SHP77 treated with DMSO at 0.1 percent for 48 hours (cell line): ENCODE data around the gene SH3BP5L.

Experiments
- DNase-seq: peaks from one replicate; lab custom pipeline; 2025; lab: John Stamatoyannopoulos, UW

SH3BP5L gene

DNA sequence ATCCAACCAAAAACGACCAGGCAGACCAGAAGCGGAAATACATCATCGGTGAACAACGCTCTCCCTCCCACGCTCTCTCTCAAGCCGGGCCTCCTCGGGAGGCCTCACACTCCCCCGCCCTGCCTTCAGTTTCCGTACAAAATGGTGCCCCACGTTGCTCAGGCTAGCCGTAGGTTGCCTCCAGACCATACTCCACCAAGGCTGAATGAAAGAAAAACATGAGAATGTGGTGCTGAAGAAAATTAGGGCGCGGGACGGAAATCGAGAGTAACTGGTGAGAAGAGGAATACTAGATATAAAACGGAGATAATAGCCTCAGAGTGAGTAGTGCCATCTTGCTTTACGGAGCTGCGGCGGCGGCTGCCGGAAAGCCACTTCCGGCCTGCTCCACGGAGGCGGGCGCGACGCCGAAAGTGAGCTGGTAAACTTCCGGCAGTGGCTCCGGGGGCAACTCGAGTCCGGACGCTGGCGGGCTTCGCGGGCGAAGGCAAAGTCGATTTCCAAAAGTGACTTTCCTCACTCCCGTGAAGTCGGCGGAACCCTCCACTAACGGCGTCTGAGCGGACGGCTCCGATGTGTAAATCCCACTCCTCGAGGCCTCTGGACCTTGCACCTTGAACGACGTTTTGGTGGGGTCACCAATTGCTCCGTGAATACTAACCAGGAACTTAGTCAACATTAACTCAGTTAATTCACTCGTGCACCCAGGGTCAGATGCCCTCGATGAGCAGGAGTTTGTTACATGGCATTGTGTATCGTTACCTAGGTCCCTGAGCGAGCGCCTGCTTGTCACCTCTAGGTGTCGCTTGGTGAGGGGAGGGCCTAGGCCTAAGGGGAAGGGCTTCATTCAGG lies at the start of gene SH3BP5L:
SH3BP5L (minus strand) TSS at position 7 of the 852 bp plus-strand sequence. CDS start 980 bp downstream, outside the sequence.
- peak; percentile 92 for DNase-seq

DNA sequence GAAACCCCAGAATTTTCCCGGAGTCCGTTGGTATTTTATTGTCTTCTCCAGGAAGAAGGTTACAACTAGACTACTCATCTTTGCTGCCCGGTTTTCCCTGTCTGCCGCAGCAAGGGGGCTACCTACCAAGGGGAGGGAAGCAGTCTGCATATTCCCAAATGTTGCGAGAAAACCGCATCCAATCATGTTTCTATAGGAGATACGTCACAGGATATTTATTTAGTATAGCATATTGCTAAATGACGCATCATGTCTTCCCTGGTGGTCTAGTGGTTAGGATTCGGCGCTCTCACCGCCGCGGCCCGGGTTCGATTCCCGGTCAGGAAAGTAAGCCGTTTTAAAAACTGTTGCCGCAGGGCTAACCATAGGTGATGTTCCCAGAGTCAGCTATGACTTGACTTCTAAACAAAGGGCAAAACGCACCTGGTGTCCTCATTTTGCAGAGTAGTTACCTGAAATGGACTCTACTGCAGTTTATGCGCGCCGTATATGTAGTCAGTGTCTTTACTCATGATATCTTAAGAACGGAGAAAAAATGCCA lies 48.3 kb upstream of the SH3BP5L start:
- peak; percentile 94 for DNase-seq

DNA sequence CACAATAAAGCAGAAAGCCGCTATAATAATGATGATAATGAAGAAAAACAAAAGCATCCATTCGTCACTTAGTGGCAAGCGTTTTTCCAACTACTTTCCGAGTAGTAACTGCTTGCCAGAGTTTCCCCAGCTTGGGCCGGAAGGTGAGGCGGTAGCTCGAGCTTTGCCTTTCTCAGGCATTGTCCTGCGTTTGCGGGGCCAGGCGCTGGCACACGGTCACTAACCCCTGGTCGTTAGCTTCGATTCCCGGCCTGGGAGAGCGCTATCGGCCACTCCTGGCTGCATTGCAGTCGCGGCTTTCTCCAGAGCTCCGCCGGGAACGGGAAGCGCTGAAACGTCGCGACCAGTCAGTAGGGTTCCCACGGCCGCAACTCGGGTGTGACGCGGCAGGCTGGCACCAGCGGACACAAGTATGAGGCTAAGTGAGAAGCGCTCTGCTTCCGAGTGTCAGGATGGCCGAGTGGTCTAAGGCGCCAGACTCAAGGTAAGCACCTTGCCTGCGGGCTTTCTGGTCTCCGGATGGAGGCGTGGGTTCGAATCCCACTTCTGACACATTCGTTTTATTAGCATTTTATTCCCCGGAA lies 47.8 kb upstream of the SH3BP5L start:
- DNase-seq = peak; percentile 94

DNA sequence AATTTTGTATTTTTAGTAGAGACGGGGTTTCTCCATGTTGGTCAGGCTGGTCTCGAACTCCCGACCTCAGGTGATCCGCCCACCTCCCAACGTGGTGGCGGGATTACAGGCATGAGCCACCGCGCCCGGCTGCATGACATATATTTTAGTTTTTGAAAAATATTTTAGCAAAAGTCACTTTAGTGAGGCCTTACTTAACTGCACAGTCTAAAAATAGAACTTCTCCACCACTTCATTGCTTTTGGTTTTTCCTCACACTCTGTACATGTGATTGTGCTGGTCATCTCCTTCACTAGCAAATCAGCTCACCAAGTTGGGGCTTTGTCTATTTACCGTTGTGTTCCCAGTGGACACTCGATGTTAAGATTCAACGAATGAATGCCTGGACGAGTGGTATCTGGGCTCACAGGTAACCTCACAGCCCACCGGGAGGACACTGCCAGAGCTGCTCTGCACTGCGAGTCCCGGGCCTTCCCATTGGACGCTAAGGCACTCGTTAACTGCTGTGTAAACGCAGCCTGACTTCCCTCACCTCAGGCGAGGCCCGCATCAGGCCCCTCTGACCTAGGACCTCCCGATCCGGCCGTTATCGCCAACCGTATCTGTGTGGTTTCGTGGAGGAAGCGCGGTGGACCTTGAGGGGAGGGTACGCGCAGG lies 47.2 kb upstream of the SH3BP5L start:
- peak; percentile 60 for DNase-seq

DNA sequence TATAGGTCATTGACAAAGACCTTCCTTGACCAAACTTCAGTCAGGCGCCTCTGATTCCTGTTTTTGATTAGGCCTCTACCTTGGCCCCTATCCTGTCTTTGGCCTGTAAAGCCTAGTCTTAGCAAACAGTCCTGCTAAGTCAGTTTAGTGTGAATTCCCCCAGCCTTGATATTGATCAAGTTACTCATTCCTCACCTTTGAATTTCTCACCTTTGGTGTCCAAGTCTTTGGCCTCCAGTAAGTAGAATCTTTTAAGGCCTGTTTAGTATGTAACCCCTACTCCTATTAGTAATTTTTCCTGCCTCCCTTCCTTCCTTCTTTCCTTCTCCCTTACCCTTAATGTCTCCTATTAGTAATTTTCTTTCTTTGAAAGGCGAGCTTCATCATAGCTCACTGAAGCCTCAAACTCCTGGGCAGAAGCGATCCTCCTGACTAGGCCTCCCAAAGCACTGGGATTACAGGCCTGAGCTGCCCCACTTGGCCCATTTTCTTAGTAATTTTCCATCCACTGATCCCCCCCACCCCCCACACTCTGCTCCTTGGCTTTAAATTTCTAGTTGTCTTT lies 46.2 kb upstream of the SH3BP5L start:
- DNase-seq = no peak

DNA sequence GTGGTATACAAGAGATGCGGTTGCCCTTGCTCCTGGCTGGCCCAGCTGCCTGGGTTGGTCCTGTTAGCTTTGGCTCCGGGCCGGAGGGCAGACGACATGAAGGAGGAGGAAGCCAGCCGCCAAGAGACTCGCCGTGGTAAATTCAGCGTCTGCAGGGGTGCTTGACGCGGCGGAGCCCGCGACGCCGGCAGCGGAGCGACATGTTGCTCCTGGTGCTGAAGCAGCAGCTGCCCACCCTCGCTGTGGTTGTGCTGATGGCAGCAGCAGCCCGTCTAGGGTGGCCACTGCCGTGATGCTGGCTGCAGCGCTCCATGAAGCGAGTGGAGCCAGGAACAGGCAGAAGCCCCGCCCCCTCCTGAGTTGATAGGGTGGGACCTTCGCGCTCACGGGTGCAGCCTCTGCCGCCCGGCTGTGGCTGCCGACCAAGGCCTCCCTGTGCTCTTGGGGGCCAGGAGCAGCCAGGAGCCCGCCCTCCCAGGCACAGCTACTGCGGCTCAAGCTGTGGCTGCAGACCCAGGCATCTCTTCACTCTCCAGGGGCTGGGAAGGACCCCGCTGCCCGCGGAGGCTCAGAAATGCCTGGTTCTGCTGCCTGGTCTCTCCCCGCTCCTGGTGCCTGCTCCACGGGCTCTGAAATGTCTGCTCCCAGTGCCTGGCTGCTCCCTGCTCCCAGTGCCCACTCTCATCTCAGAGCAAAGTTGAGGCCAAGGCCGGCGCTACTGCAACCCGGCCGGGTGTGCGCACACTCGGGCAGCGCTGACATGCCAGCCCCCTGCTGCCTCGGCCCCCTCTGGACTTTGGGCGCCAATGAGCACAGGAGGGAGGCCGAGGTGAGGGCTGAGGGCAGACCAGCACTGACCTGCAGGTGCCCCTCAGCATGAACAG lies 37.5 kb upstream of the SH3BP5L start:
- peak; percentile 80 for DNase-seq

DNA sequence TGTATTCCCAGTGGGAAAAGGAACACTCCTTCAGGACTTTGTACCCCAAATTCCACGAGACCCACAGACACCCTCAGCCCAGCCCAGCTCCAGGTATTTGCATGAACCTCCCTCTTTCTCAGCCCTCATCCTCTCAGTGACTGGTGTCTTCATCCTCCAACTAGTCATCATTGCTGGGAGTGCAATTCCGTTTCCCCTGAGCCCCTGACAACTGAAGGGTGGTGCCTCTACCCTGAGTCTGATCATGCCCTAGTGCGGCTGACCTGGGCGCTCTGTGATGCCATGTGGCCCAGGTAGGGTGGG lies 36.9 kb upstream of the SH3BP5L start:
- DNase-seq = no peak

DNA sequence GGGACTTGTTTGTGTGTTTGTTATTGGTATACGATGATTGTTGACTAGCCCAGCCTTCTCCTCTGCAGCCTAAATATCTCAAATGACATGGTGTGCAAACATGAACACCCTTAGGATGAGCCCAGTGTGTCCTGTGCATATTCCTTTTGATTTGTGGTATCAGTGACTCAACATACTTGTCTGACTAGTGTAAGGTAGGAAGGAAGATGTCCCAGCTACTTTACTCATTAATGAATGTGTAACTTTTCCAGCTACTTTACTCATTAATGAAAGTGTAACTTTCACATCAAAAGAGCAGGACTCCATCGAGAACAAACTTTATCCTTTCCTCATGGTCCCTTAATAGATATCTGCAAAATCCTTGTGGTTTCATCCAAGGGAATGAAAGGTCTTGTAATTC lies 35.9 kb upstream of the SH3BP5L start:
- DNase-seq = no peak

DNA sequence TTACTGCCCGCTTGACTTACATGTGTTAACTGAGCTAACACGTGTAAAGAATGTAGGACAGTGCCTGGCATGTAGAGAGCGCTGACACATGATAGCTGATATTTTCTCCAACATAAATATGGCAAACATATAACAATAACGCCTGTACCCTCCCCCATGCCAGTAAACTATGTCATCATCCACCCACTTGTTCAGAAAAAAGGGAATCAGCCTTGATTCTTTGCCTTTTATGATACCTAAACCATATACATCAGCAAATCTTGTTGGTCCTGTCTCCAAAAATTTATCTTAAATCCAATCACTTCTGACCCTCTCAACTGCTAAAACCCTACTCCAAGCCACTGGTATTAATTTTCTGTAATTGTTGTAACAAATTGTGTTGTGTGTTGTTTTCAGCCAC lies 34.3 kb upstream of the SH3BP5L start:
- DNase-seq = no peak

DNA sequence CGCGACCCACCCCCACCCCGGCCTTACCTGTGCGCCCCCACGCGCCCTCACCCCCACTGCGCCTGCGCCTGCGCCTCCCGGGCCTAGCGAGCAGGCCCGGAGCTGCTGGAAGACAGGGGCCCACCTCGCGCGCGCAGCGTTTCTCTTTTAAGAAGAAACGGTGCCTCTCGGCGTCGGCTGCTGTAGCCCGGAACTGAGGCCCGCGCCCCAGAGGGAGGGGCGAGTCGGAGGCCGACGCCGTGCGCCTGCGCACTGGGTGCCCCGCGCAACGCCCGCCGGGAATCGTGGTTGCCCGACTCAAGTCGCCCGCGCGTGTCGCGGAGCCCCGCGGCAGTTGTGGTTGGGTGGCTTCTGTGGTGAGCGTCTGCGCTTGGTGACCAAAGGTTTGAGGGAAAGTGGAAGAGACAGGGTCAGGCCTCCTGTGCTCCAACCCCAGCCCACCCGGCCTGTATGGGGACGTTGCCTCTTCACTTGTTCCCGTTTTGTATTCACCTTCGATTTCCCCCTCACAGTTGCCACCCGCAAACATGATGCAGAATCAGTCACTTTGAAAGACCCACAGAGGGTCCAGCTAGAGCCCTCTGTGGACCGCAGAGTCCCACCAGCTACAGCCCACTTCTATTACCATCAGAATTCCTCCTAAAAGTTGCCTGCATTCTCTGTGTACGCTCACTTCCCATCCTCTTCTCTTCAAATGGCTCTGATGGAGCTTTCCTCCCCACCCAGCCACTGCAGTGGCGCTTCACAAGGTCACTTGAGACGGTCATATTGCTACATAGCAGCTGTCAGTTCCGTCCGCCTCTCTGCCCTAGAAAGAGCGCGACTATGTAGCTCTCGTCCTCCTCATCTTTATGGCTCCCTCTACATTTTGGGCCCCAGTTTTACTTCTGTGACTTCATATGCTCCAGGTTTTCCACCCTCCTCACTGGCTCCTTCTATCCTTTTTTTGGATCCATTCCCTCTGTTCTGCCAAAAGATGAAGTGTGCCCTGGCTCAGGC lies 33.5 kb upstream of the SH3BP5L start, which contains the start of gene ZNF692:
ZNF692 (minus strand) TSS at position 195 of the 999 bp plus-strand sequence. CDS start 776 bp downstream, outside the sequence.
- peak; percentile 87 for DNase-seq

DNA sequence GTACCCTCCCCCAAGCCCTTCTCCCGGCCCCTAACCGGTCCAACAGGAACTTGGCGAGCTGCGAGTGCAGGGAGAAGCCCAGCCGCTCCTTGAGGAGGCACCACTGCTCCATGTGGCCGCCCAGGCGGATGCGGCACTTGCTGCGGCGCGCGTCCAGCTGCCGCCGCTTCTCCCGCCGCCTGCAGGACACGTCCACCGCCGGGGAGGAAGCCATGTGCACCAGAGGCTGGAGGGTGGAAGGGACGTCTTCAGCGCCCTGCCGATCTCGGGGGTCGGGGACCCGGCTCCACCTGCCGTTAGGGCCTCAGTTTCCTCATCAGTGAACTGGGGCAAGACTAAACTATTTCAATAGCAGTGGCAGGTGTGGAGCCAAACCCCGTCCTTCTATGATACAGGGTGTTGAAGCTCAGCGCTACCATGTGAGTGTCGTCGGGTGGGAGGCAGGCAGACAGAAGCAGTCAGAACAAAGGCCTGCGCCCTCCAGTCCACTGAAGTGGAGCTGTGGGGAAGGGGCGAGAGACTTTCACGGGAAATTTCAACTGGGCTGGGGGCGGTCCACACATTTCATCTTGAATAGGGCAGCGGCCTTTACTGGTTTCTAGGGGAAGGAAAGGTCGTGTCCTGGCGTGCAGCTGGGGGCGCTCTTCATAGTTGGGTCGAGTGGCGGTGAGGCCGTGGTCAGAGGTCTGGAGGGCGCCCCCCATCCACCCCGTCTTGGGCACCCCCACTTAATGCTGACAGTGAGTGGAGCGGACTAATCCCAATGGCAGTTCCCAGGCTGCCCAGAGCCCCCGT lies 32.6 kb upstream of the SH3BP5L start:
- DNase-seq = no peak

DNA sequence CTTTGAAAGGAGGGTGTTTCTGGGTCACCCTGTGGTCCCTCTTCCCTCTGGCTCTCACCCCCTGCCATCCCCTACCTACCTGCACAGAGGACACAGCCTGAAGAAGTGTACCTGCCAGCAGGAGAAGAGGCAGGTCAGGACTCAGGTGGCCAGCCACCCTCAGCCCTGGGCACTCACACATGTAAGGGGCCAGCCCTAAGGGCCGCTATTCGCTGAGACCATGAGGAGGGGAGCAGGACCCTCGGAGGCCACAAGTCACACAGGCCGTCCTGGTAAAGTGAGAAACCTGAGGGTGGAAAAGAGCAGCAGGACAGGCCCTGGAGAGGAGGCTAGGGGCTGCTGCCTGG lies 32.0 kb upstream of the SH3BP5L start:
- DNase-seq = no peak

DNA sequence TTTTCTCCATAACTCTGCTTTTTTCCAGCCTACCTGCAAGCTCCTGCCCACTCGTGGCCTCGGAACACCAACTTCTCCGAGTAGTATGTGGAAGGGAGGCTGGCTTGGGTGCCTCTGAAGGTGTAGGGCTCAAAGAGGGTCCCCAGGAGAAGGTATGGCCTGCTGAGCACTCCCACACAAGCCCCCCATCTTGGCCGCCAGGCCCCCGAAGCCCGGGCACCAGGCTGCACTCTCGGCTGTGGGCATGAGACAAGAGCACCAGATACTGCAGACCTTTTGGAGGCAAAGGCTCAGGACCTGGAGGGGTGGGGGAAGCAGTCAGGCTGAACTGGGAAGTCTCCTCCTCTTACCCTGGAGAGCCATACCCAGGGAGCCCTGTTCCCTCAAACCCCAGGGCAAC lies 31.5 kb upstream of the SH3BP5L start:
- no peak for DNase-seq

DNA sequence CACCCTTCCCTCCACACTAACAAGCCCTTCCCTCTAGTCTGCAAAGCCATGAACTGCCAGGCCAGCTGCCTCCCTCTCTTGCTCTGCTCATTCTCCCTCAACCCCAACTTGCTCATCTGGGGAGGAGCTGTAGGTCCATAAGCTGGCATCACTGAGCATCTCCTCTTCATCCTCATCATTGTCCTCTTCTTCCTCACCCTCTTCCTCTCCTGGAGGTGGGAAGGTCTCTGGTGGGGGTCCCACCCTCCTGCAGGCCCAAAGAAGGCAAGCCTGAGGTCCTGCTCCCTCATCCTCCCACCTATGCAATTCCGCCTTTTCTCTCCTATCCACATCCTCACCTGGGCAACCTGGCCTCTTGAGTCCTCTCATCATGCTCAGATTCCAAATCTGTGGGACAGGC lies 30.5 kb upstream of the SH3BP5L start:
- no peak for DNase-seq

DNA sequence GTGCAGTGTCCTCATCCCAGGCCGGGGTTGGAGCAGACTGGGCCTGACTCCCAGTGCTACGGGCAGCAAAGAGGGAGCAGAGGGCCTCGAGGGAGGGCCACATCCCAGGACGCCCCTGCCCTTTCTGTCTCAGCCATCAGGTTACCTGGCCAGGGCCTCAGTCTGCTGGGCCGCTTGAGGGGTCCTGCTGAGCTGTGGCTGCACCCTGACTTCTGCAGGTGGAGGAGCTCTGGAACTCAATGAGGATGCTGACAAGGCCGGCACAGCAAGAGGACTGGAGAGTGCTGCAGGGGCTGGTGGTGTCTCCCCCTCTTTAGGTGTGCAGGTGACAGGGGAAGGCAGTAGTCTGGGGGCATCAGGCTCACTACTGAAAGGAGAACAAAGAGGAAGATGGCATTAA lies 29.9 kb upstream of the SH3BP5L start:
- no peak for DNase-seq

DNA sequence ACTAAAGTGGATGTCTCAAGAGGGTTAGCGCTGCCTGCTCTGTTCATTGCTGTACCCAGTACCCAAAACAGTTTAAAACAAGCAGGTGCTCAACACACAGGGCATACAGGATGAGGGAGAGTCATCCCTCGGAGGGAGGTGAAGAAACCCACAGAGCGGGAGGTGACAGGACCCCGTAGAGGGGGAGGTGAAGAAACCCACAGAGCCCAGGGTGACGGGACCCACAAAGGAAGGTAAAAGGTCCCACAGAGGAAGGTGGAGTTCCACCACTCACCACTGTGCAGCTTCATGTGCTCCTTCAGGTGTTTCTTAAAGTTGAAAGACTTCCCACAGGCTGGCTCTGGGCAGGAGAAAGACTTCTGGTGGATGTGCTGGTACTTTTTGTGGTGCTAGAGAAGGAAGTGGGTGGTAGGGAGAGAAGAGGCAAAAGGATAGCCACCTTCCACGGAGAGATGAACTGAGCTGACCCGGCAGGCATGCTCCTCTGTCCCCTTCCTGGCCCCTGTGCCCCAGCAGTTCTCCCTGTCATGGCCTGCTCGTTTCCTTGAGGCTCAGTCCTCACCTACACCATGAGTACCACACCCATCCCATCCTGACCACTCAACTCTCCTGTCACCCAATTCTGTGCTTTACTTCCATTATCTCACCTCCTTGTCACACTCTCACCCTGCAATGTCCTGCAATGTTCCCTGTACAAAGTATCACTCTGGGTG lies 28.1 kb upstream of the SH3BP5L start:
- no peak for DNase-seq

DNA sequence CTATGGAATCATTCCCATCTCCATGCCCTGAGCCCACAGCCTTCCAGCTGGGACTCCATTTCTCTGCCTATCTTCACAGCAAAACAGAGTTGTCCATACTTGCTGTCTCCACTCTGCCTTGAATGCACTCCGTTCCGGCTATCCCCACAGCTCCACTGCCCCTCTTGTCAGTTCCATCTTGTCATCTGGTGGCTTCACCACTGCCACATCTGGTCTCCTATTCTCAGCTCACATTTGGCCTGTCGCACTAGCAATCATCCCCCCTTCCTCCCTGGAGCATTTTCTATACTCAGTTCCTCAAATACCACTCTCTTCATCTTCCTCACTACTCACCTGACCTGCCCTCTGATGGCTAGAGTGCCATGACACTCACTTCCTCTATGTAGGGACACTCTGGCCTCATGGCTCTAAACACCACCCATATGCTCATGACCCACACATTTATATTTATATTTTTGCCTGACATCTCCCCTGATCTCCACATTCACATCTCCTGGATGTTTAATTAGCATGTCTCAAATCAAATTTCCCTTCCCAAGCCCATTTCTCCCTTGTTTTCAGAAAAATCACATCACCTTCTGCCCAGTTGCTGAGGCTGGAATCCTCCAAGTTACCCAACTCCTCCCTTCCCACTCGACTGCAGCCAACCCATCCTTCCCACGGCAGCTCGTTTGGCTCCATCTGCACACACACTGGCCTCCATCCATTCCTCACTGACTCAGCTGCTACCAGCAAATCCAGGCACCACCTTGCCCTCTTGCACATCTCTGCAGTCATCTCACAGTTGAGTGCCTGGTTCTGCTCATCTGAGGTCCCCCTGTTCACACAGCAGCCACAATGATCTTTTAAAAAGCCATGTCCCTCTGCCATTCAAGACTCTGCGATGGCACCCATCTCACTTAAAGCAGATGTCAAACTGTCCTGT lies 27.0 kb upstream of the SH3BP5L start:
- no peak for DNase-seq

DNA sequence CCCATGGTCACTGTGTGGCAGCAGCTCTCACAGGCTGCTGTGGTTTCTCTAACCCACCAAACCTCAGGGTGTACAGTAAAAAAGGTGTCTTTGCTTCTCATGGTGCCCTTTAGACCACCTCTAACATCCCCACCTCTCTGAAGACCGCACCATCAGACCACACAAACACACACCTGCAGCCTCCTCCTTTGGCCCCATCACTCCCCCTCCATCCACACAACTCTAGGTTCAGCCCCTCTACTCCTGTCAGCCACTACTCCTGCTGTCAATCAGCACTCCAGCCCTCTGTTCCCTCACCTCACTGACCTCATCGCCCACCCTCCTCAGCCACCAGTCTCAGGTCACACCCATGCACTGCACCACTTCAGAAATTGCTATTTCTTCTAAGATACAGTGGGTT lies 25.7 kb upstream of the SH3BP5L start:
- no peak for DNase-seq
